MCF 10A (cell line): ENCODE results near the gene GPRIN1. TPM values are rescaled to one million over a fixed set of nuclear protein-coding genes. Genes with fewer than 3 reads are reported as not detected.

Experiments
- BruUV-seq: library from RNA; stranded (reverse); fragments of 400-500 nt; replicated peaks from 2 replicates; lab custom pipeline; 2021; lab: Mats Ljungman, UMichigan
- CTCF ChIA-PET: fragments of 300-600 bp; sonication (Branson Sonifier 250); formaldehyde crosslinking; extraction: SDS; loops from one replicate; lab custom pipeline; 2021; ENCODE audit warnings: antibody characterized with exemption, inconsistent platforms; lab: Yijun Ruan, JAX
- POLR2A ChIA-PET: fragments of 300-600, 350-650 bp; sonication (Branson Sonifier 250); formaldehyde crosslinking; extraction: SDS; loops from one replicate; lab custom pipeline; 2020; ENCODE audit warnings: antibody characterized with exemption, inconsistent platforms; lab: Yijun Ruan, JAX
- DNase-seq: peaks from one replicate; pipeline ENCODE4 v3.0.0-alpha.2; 2018; ENCODE audit not compliant: unreplicated experiment
- H3K27ac Mint-ChIP-seq: one replicate; pipeline ENCODE4 v1.8.0; 2022; ENCODE audit warnings: mild to moderate bottlenecking, low read depth, mixed read lengths; ENCODE audit not compliant: unreplicated experiment
- H3K27me3 Mint-ChIP-seq: one replicate; pipeline ENCODE4 v1.8.0; 2022; ENCODE audit warnings: mixed read lengths; ENCODE audit not compliant: insufficient read depth, unreplicated experiment
- H3K36me3 Mint-ChIP-seq: one replicate; pipeline ENCODE4 v1.8.0; 2022; ENCODE audit warnings: mild to moderate bottlenecking, moderate library complexity, mixed read lengths; ENCODE audit not compliant: insufficient read depth, unreplicated experiment
- H3K4me1 Mint-ChIP-seq: one replicate; pipeline ENCODE4 v1.8.0; 2022; ENCODE audit warnings: mixed read lengths; ENCODE audit not compliant: insufficient read depth, unreplicated experiment
- H3K4me3 Mint-ChIP-seq: one replicate; pipeline ENCODE4 v1.8.0; 2022; ENCODE audit warnings: mild to moderate bottlenecking, moderate library complexity, mixed read lengths; ENCODE audit not compliant: unreplicated experiment
- H3K9me3 Mint-ChIP-seq: one replicate; pipeline ENCODE4 v1.8.0; 2022; ENCODE audit warnings: mixed read lengths; ENCODE audit not compliant: unreplicated experiment
- intact Hi-C: fragments of 100-400 bp; cut with micrococcal nuclease; formaldehyde crosslinking; loops from 2 replicates; pipeline ENCODE4 v1.14.1; 2022
- total RNA-seq: library from RNA; stranded (reverse); gene quantifications from 2 replicates; pipeline ENCODE4 v1.2.3, GENCODE V29; 2022
- TF ChIP-seq, protein P1 (sequence below): fragments of 200-600 bp; IDR thresholded peaks from one replicate; pipeline ENCODE4 v1.8.0; 2022; ENCODE audit warnings: antibody characterized with exemption, mild to moderate bottlenecking; ENCODE audit not compliant: unreplicated experiment

The GPRIN1 gene
- total RNA-seq, 1 experiment from 2014 or later: 3.0 TPM

DNA sequence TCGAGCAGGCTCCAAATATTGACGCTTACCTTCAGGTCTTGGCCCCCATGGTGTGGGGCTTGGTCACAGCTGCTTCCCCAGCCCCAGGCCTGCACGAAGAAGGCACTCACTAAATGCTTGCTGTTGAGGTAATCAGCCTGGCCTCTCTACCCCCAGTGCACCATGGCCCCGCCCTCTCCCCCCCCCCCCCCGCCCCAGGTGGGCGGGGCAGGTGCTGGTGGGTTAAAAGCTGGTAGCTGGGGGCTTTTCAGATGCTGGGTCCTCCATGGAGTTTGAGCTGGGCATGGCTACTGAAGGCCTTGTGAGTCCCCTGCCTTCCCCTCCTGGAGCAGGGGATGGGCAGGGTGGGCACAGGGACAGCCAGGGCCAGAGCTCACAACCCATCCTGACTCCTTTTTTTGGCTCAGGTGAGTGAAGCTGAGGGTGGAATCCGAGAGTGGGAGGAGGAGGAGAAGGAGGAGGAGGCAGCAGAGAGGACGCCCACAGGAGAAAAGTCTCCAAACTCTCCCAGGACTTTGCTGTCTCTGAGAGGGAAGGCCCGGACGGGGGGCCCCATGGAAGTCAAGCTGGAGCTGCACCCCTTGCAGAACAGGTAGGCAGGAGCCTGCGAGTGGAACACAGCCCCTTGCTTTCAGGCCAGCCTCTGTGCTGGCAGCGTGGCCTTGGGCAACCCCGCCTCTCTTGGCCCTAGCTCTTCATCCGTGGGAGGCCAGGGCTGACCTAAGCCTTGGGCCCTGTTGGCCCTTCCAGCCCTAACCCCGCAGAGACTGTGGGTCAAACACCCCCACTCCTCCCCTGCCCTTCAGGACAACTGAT is 32.9 kb upstream of the GPRIN1 start:
- POLR2A ChIA-PET: no interaction called here
- Mint-ChIP-seq H3K27ac (no peak overlapping the region), H3K36me3 (no peaks in the 10 kb centered on the region), H3K4me3 (no peak overlapping the region), H3K9me3 (no peaks in the 10 kb centered on the region), H3K27me3 (no peaks in the 10 kb centered on the region), H3K4me1 (no peaks in the 10 kb centered on the region)
- TF ChIP-seq, protein P1, sequence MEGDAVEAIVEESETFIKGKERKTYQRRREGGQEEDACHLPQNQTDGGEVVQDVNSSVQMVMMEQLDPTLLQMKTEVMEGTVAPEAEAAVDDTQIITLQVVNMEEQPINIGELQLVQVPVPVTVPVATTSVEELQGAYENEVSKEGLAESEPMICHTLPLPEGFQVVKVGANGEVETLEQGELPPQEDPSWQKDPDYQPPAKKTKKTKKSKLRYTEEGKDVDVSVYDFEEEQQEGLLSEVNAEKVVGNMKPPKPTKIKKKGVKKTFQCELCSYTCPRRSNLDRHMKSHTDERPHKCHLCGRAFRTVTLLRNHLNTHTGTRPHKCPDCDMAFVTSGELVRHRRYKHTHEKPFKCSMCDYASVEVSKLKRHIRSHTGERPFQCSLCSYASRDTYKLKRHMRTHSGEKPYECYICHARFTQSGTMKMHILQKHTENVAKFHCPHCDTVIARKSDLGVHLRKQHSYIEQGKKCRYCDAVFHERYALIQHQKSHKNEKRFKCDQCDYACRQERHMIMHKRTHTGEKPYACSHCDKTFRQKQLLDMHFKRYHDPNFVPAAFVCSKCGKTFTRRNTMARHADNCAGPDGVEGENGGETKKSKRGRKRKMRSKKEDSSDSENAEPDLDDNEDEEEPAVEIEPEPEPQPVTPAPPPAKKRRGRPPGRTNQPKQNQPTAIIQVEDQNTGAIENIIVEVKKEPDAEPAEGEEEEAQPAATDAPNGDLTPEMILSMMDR: no peak
- BruUV-seq: no TSS peak
- no peak for DNase-seq
- intact Hi-C loops: no loop called here
- CTCF ChIA-PET: interaction anchor here (1.0 to 1.8 kb wide), 3 partner anchors 65 to 70 kb away, joined by 3 to 8 read pairs (median 3); no protein-coding TSS in a partner anchor

DNA sequence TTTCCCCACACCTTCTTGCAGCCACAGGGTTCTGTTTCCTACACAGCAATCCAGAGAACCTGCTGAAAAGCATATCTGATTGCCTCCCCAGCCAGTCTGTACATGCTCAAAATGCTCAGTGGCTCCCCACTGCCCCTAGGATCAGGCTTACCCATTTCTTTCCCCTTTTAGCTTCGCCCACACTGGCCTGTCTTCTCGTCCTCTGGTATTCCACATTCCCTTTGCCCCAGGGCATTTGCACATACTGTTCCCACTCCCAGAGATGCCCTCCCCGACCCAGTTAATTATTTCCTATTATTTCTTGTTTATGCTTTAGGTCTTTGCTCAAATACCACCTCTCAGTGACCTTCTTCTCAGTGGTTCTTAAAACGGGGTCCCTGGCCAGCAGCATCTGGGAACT is 30.7 kb upstream of the GPRIN1 start:
- TF ChIP-seq, protein P1: no peak
- Mint-ChIP-seq H3K27ac (no peak overlapping the region), H3K27me3 (peaks cover under 1% of the 10 kb centered on the region), H3K9me3 (no peaks in the 10 kb centered on the region), H3K36me3 (no peaks in the 10 kb centered on the region), H3K4me3 (no peak overlapping the region), H3K4me1 (no peaks in the 10 kb centered on the region)
- POLR2A ChIA-PET: no interaction called here
- CTCF ChIA-PET: interaction anchor here (0.7 to 0.9 kb wide), 2 partner anchors 20 to 67 kb away, joined by 3 to 5 read pairs; no protein-coding TSS in a partner anchor
- DNase-seq: no peak
- intact Hi-C loops: no loop called here
- no TSS peak for BruUV-seq

DNA sequence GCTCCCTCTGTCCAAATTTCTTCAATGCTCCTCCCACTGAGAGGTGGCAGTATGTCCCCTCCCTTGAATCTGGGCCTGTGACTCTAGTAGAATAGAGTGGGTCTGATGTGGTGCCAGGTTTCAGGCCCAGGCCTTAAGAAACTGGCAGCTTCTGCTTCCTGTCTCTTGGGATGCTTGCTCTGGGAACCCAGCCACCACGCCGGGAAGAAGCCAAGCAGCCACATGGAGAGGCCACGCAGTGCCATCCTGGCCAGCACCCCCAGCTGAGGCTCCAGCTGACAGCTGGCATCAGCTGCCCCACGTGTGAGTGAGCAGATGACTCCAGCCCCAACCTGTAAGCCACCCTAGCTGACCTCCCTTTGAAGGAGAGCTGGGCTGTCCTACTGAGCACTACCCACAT is 30.0 kb upstream of the GPRIN1 start:
- Mint-ChIP-seq H3K27me3 (peaks cover 7% of the 10 kb centered on the region), H3K9me3 (peaks cover 4% of the 10 kb centered on the region), H3K27ac (no peak overlapping the region), H3K4me3 (no peak overlapping the region), H3K36me3 (no peaks in the 10 kb centered on the region), H3K4me1 (no peaks in the 10 kb centered on the region)
- CTCF ChIA-PET: interaction anchor here (0.5 kb wide), 1 partner anchor 61 kb away, joined by 3 read pairs; no protein-coding TSS in a partner anchor
- intact Hi-C loops: no loop called here
- TF ChIP-seq, protein P1: no peak
- no TSS peak for BruUV-seq
- no peak for DNase-seq
- POLR2A ChIA-PET: no interaction called here

DNA sequence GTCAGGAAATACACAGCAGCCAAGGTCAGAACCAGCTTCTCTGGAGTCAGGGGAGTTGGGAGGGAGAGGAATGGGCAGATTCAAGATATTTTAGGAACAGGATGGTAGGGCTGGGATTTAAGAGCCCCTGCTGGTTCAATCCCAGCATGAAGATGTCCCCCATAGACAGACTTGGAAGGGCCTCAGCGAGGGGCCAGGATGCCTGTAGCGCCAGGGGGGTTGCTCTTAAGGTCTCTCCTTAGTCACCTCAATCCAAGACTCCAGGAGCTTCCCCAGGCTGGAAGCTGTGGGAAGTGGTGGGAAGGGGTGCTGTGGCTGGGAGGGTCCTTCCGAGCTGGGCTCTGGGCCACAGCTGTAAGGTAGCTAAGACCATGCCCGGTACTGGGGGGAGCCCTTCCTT is 29.3 kb upstream of the GPRIN1 start:
- H3K4me3 Mint-ChIP-seq: no peak overlapping the region
- intact Hi-C loops: no loop called here

More for the DNA sequence above, 29.3 kb upstream of the GPRIN1 start:
- peaks cover 15% of the 10 kb centered on the region for H3K27me3 Mint-ChIP-seq
- no peaks in the 10 kb centered on the region for H3K36me3 Mint-ChIP-seq
- POLR2A ChIA-PET: interaction anchor here (0.6 kb wide), 1 partner anchor 24 kb away, joined by 3 read pairs; no protein-coding TSS in a partner anchor
- H3K4me1 Mint-ChIP-seq: no peaks in the 10 kb centered on the region
- BruUV-seq: no TSS peak
- CTCF ChIA-PET: interaction anchor here (0.5 to 0.8 kb wide), 3 partner anchors 21 to 101 kb away, joined by 3 to 4 read pairs (median 3); no protein-coding TSS in a partner anchor
- no peak overlapping the region for H3K27ac Mint-ChIP-seq
- H3K9me3 Mint-ChIP-seq: peaks cover 7% of the 10 kb centered on the region
- TF ChIP-seq, protein P1: no peak
- no peak for DNase-seq
